HepG2 (cell line): ENCODE measurements around the gene ETFRF1. TPM values are rescaled to one million over a fixed set of nuclear protein-coding genes. Genes with fewer than 3 reads are reported as not detected.

Experiments
- AHR ChIP-seq: IDR thresholded peaks from 2 replicates; pipeline ENCODE4 v1.6.1; 2018; ENCODE audit warnings: missing genetic modification reagents, missing compliant biosample characterization
- ARHGAP35 ChIP-seq: sonication (generic); formaldehyde crosslinking; IDR thresholded peaks from 2 replicates; pipeline ENCODE4 v1.9.0; 2022; ENCODE audit warnings: mild to moderate bottlenecking, inconsistent platforms, moderate library complexity, missing genetic modification reagents, borderline replicate concordance
- HDAC1 ChIP-seq: sonication (generic); formaldehyde crosslinking; IDR thresholded peaks from 2 replicates; pipeline ENCODE4 v1.5.1; 2020; ENCODE audit warnings: mild to moderate bottlenecking, missing genetic modification reagents
- IRF2 ChIP-seq: IDR thresholded peaks from 2 replicates; pipeline ENCODE4 v1.6.1; 2018; ENCODE audit warnings: missing genetic modification reagents, missing compliant biosample characterization
- JUNB ChIP-seq: sonication (generic); formaldehyde crosslinking; IDR thresholded peaks from 2 replicates; pipeline ENCODE4 v1.8.0; 2022; ENCODE audit warnings: missing genetic modification reagents, mild to moderate bottlenecking, borderline replicate concordance
- KLF12 ChIP-seq: sonication (generic); formaldehyde crosslinking; IDR thresholded peaks from 2 replicates; pipeline ENCODE4 v1.4.0; 2020; ENCODE audit warnings: missing genetic modification reagents, borderline replicate concordance
- KMT2A ChIP-seq: sonication (generic); formaldehyde crosslinking; IDR thresholded peaks from 2 replicates; pipeline ENCODE4 v1.4.0; 2020; ENCODE audit warnings: missing genetic modification reagents
- RBAK ChIP-seq: sonication (generic); formaldehyde crosslinking; IDR thresholded peaks from 2 replicates; pipeline ENCODE4 v1.5.1; 2020; ENCODE audit warnings: mild to moderate bottlenecking, missing genetic modification reagents
- SCMH1 ChIP-seq: sonication (generic); formaldehyde crosslinking; IDR thresholded peaks from 2 replicates; pipeline ENCODE4 v1.9.0; 2021; ENCODE audit warnings: missing genetic modification reagents, mild to moderate bottlenecking, borderline replicate concordance
- SNAI1 ChIP-seq: sonication (generic); formaldehyde crosslinking; IDR thresholded peaks from 2 replicates; pipeline ENCODE4 v1.5.0; 2020; ENCODE audit warnings: mild to moderate bottlenecking, missing genetic modification reagents, borderline replicate concordance
- U2AF1 ChIP-seq: fragments of 200-400 bp; formaldehyde crosslinking; optimal IDR thresholded peaks from 2 replicates; pipeline ENCODE3; 2017; ENCODE audit warnings: mild to moderate bottlenecking, low read depth, low read length
- ZBTB7B ChIP-seq: sonication (generic); formaldehyde crosslinking; IDR thresholded peaks from 2 replicates; pipeline ENCODE4 v1.4.0; 2020; ENCODE audit warnings: missing genetic modification reagents
- polyA plus RNA-seq, 8 experiments: library from polyadenylated mRNA; depleted of rRNA in 3 of 8; stranded (reverse) in 7 of 8; unstranded in 1 of 8; fragments of >200 nt; fragmentation: Illumina TruSeq in 4 of 8; extraction: Trizol in 4 of 8; gene quantifications; 2 replicates each; pipeline versions ENCODE4 v1.2.1 to v1.2.3, GENCODE V29; 2011 to 2016; ENCODE audit warnings: low read depth in 4 of 8, missing spikeins in 1 of 8, mixed read lengths in 1 of 8; ENCODE audit not compliant: insufficient read depth in 1 of 8
- total RNA-seq, 5 experiments: library from RNA; depleted of rRNA; stranded (reverse); fragments of >200 nt; fragmentation: Illumina TruSeq; extraction: Trizol; gene quantifications; 2 replicates each; pipeline ENCODE4 v1.2.3, GENCODE V29; 2016; ENCODE audit warnings: low read depth in 1 of 5
- TF ChIP-seq, protein P1 (sequence below): sonication (generic); formaldehyde crosslinking; conservative IDR thresholded peaks from 2 replicates; pipeline ENCODE4 v1.8.0; 2022; ENCODE audit warnings: mild to moderate bottlenecking, moderate library complexity, missing genetic modification reagents
- TF ChIP-seq, protein P2 (sequence below), 2 experiments: fragments of 450-650 bp in 1 of 2; sonication (generic) in 1 of 2; formaldehyde crosslinking in 1 of 2; IDR thresholded peaks; 2 replicates each; pipeline versions ENCODE4 v1.6.1 to v1.8.0; 2016 to 2022; ENCODE audit warnings: antibody characterized with exemption in 1 of 2, mild to moderate bottlenecking in 1 of 2, missing genetic modification reagents in 1 of 2
- TF ChIP-seq, protein P3 (sequence below): sonication (generic); formaldehyde crosslinking; IDR thresholded peaks from 2 replicates; pipeline ENCODE4 v1.9.0; 2022; ENCODE audit warnings: missing genetic modification reagents, mild to moderate bottlenecking, borderline replicate concordance

ETFRF1 gene
- total and polyA plus RNA-seq, 2 of the 13 experiments (the other 11 are each of a cell fraction or from before 2014, with no cell fraction given), result 6.8 to 7.0 TPM

DNA sequence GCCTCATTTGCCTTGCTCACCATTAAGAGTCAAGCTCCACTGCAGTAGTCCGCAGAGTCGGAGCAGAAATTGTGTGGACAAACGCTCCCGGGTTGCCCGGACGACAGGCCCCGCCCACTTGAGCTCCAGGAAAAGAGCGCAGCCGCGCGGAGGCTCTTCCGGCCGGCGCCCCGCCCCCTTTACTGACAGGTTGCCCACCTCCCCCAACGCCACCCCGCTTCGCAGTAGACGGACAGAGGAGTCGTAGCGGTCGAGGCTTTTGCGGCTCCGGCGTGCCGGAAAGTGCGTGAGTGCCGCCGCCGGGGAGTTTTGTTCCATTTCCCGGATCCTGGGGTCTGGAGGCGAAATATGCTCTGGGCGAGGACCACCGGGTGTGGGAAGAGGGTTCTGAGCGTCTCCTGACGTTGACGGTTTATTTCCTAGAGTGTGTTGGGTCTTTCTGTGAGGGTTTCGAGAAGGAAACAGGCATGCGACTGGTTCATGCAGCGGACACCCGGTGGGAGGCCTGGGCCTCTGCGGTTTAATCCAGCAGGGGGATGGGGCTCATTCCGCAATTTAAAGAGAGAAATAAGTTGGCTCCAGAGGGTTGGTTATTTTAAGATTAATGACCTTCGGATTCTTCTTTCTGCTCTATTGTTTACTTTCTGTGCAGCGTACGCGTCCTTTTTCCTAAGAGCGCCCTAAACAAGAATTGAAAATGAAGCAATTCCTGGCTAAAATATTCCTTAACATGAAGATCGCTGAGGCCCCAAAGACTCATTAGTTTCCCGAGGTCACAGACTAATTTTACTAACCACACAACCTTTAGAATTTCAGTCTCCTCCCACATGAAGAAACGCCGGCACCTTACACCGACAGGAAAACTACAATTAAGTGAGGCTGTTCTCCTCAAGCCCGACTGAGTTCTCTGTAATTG, at the start of gene ETFRF1, which contains the start of gene DNAI7 (continued):
- TF ChIP-seq, protein P1, sequence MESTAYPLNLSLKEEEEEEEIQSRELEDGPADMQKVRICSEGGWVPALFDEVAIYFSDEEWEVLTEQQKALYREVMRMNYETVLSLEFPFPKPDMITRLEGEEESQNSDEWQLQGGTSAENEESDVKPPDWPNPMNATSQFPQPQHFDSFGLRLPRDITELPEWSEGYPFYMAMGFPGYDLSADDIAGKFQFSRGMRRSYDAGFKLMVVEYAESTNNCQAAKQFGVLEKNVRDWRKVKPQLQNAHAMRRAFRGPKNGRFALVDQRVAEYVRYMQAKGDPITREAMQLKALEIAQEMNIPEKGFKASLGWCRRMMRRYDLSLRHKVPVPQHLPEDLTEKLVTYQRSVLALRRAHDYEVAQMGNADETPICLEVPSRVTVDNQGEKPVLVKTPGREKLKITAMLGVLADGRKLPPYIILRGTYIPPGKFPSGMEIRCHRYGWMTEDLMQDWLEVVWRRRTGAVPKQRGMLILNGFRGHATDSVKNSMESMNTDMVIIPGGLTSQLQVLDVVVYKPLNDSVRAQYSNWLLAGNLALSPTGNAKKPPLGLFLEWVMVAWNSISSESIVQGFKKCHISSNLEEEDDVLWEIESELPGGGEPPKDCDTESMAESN, result peak; percentile 48; the same call in 1 of the 2 replicates
- TF ChIP-seq RBAK (CRISPR knock-in tag) (no peak), IRF2 (CRISPR knock-in tag) (peak; percentile 52; the same call in 1 of the 2 replicates), ZBTB7B (CRISPR knock-in tag) (no peak), KMT2A (CRISPR knock-in tag) (peak; percentile 87), KLF12 (CRISPR knock-in tag) (no peak), AHR (no peak), JUNB (CRISPR knock-in tag) (no peak), SCMH1 (CRISPR knock-in tag) (no peak), SNAI1 (CRISPR knock-in tag) (peak; percentile 74; the same call in 1 of the 2 replicates), HDAC1 (peak; percentile 71; the same call in 1 of the 2 replicates), ARHGAP35 (no peak), U2AF1 (no peak)
- TF ChIP-seq, protein P2, sequence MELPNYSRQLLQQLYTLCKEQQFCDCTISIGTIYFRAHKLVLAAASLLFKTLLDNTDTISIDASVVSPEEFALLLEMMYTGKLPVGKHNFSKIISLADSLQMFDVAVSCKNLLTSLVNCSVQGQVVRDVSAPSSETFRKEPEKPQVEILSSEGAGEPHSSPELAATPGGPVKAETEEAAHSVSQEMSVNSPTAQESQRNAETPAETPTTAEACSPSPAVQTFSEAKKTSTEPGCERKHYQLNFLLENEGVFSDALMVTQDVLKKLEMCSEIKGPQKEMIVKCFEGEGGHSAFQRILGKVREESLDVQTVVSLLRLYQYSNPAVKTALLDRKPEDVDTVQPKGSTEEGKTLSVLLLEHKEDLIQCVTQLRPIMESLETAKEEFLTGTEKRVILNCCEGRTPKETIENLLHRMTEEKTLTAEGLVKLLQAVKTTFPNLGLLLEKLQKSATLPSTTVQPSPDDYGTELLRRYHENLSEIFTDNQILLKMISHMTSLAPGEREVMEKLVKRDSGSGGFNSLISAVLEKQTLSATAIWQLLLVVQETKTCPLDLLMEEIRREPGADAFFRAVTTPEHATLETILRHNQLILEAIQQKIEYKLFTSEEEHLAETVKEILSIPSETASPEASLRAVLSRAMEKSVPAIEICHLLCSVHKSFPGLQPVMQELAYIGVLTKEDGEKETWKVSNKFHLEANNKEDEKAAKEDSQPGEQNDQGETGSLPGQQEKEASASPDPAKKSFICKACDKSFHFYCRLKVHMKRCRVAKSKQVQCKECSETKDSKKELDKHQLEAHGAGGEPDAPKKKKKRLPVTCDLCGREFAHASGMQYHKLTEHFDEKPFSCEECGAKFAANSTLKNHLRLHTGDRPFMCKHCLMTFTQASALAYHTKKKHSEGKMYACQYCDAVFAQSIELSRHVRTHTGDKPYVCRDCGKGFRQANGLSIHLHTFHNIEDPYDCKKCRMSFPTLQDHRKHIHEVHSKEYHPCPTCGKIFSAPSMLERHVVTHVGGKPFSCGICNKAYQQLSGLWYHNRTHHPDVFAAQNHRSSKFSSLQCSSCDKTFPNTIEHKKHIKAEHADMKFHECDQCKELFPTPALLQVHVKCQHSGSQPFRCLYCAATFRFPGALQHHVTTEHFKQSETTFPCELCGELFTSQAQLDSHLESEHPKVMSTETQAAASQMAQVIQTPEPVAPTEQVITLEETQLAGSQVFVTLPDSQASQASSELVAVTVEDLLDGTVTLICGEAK (IDR thresholded peaks at IDR 0.05), result no peak
- TF ChIP-seq, protein P2 (CRISPR knock-in tag; IDR thresholded peaks at IDR 0.05), result peak; percentile 62; the same call in 1 of the 2 replicates
- TF ChIP-seq, protein P3, sequence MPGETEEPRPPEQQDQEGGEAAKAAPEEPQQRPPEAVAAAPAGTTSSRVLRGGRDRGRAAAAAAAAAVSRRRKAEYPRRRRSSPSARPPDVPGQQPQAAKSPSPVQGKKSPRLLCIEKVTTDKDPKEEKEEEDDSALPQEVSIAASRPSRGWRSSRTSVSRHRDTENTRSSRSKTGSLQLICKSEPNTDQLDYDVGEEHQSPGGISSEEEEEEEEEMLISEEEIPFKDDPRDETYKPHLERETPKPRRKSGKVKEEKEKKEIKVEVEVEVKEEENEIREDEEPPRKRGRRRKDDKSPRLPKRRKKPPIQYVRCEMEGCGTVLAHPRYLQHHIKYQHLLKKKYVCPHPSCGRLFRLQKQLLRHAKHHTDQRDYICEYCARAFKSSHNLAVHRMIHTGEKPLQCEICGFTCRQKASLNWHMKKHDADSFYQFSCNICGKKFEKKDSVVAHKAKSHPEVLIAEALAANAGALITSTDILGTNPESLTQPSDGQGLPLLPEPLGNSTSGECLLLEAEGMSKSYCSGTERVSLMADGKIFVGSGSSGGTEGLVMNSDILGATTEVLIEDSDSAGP, result peak; percentile 75; the same call in 1 of the 2 replicates
